Panc1 (cell line): ENCODE measurements around the gene TBC1D22A. TPM values are rescaled to one million over a fixed set of nuclear protein-coding genes. Genes with fewer than 3 reads are reported as not detected.

Experiments used
- ATAC-seq: fragments of 200-7000 bp; cut with Tn5 transposase; 2 replicates; pipeline ENCODE4 v1.9.1; 2020; ENCODE audit warnings: mild to moderate bottlenecking, moderate library complexity
- BruUV-seq: library from RNA; stranded (reverse); fragments of 400-500 nt; replicated peaks from 2 replicates; lab custom pipeline; 2021; lab: Mats Ljungman, UMichigan
- CTCF ChIA-PET: fragments of 300-600 bp; sonication (Branson Sonifier 250); formaldehyde crosslinking; loops from one replicate; lab custom pipeline; 2022; ENCODE audit warnings: antibody characterized with exemption; lab: Charles Lee
- POLR2A ChIA-PET: fragments of 300-600 bp; sonication (Branson Sonifier 250); formaldehyde crosslinking; loops from one replicate; lab custom pipeline; 2022; ENCODE audit warnings: antibody characterized with exemption; lab: Charles Lee
- DNase-seq: peaks from one replicate; pipeline ENCODE4 v3.0.0-alpha.2; 2010; ENCODE audit warnings: low read depth, low spot score
- H3K27ac ChIP-seq: 2 replicates; pipeline ENCODE4 v1.5.1; 2011; ENCODE audit warnings: mild to moderate bottlenecking, low read length, inconsistent platforms
- H3K27me3 ChIP-seq: fragments of 200-500 bp; sonication (Bioruptor generic); 2 replicates; pipeline ENCODE4 v1.6.0; 2014; ENCODE audit warnings: low read length, inconsistent platforms; ENCODE audit not compliant: control insufficient read depth, insufficient read depth
- H3K36me3 ChIP-seq: fragments of 200-500 bp; sonication (Bioruptor generic); 2 replicates; pipeline ENCODE4 v1.5.1; 2014; ENCODE audit warnings: inconsistent platforms, mild to moderate bottlenecking, low read length, moderate library complexity; ENCODE audit not compliant: control insufficient read depth, insufficient read depth
- H3K4me1 ChIP-seq: 2 replicates; pipeline ENCODE4 v1.5.1; 2011; ENCODE audit warnings: inconsistent platforms, mild to moderate bottlenecking, low read length, moderate library complexity; ENCODE audit not compliant: control insufficient read depth, insufficient read depth
- H3K4me3 ChIP-seq, 2 experiments: 2 replicates each; pipeline ENCODE4 v1.5.1; 2011 to 2012; ENCODE audit warnings: low read depth in 2 of 2, low read length in 2 of 2, mild to moderate bottlenecking in 2 of 2, inconsistent platforms in 1 of 2, moderate library complexity in 1 of 2
- H3K9me3 ChIP-seq: fragments of 200-500 bp; sonication (Bioruptor generic); 2 replicates; pipeline ENCODE4 v1.5.1; 2014; ENCODE audit warnings: low read depth, mild to moderate bottlenecking, inconsistent platforms, low read length, moderate library complexity; ENCODE audit not compliant: control insufficient read depth, insufficient read depth
- CTCF ChIP-seq: fragments of 450-650 bp; IDR thresholded peaks from 2 replicates; pipeline ENCODE4 v1.5.1; 2017; ENCODE audit warnings: mild to moderate bottlenecking
- POLR2AphosphoS5 ChIP-seq: IDR thresholded peaks from 2 replicates; pipeline ENCODE4 v1.6.1; 2012; ENCODE audit warnings: mild to moderate bottlenecking, low read depth, low read length, moderate library complexity
- REST ChIP-seq, 2 experiments: IDR thresholded peaks; 2 replicates each; pipeline ENCODE4 v1.6.1; 2011 to 2012; ENCODE audit warnings: low read depth in 2 of 2, control low read depth in 1 of 2, low read length in 1 of 2, mild to moderate bottlenecking in 1 of 2, moderate library complexity in 1 of 2; ENCODE audit not compliant: insufficient read depth in 1 of 2
- SIN3A ChIP-seq: IDR thresholded peaks from 2 replicates; pipeline ENCODE4 v1.6.1; 2012; ENCODE audit warnings: low read depth, mild to moderate bottlenecking, low read length, moderate library complexity, borderline replicate concordance; ENCODE audit not compliant: insufficient read depth
- TCF7L2 ChIP-seq: IDR thresholded peaks from 2 replicates; pipeline ENCODE4 v1.6.1; 2011; ENCODE audit warnings: mild to moderate bottlenecking, low read depth, low read length, inconsistent platforms
- in situ Hi-C: cut with HindIII; loops from 2 replicates; pipeline ENCODE4 v1.10.0; 2016; ENCODE audit warnings: low sequenced_read_pairs, low pct_unique_long_range_greater_than_20kb
- intact Hi-C: fragments of 100-400 bp; cut with micrococcal nuclease; formaldehyde crosslinking; loops from one replicate; pipeline ENCODE4 v1.10.0; 2022; ENCODE audit not compliant: unreplicated experiment
- total RNA-seq: library from RNA; stranded (reverse); gene quantifications from one replicate; pipeline ENCODE4 v1.2.1, GENCODE V29; 2021; ENCODE audit not compliant: unreplicated experiment

TBC1D22A gene
- total RNA-seq, 1 experiment from 2014 or later = 28.7 TPM

- no peak overlapping the region for H3K27ac ChIP-seq
- ChIA-PET POLR2A (interaction anchor here (0.6 kb wide), 1 partner anchor 12 kb away, joined by 3 read pairs; no protein-coding TSS in a partner anchor), CTCF (no interaction called here)
- BruUV-seq = no TSS peak
- H3K4me3 ChIP-seq = no peak overlapping the region
- H3K4me1 ChIP-seq = peaks cover 16% of the 10 kb centered on the region; the same call in 1 of the 2 replicates
- DNase-seq = no peak
- H3K27me3 ChIP-seq = no peaks in the 10 kb centered on the region
- H3K36me3 ChIP-seq = no peaks in the 10 kb centered on the region
- no peak for ATAC-seq
- intact Hi-C loops (no loop called here), in situ Hi-C loops (no loop called here)
- H3K9me3 ChIP-seq = no peaks in the 10 kb centered on the region
- no peak for TF ChIP-seq SIN3A
- no peak for TF ChIP-seq POLR2AphosphoS5
- no peak for TF ChIP-seq TCF7L2
- TF ChIP-seq REST (IDR thresholded peaks at IDR 0.05; ENCODE audit: insufficient read depth in 1 of 2, low read depth in 2 of 2, low read length in 1 of 2) = no peak
- TF ChIP-seq CTCF = no peak
Observed at GRCh38 chr22:46746192-46746591, 16.3 kb upstream of the TBC1D22A start.

- DNase-seq (no peak), ATAC-seq (no peak)
- in situ Hi-C loops = no loop called here
- H3K4me3 ChIP-seq = no peak overlapping the region
- H3K4me1 ChIP-seq = peaks cover 16% of the 10 kb centered on the region; the same call in 1 of the 2 replicates
- ChIA-PET CTCF (no interaction called here), POLR2A (interaction anchor here (0.6 kb wide), 1 partner anchor 12 kb away, joined by 3 read pairs; no protein-coding TSS in a partner anchor)
- H3K9me3 ChIP-seq = no peaks in the 10 kb centered on the region
- TF ChIP-seq CTCF = no peak
- no peak for TF ChIP-seq SIN3A
- TF ChIP-seq TCF7L2 = no peak
- no peak for TF ChIP-seq POLR2AphosphoS5
- TF ChIP-seq REST (IDR thresholded peaks at IDR 0.05; ENCODE audit: insufficient read depth in 1 of 2, low read depth in 2 of 2, low read length in 1 of 2) = no peak
- intact Hi-C loops = no loop called here
- no peak overlapping the region for H3K27ac ChIP-seq
- no peaks in the 10 kb centered on the region for H3K27me3 ChIP-seq
- no TSS peak for BruUV-seq
- no peaks in the 10 kb centered on the region for H3K36me3 ChIP-seq
Observed at GRCh38 chr22:46746620-46747019, 15.8 kb upstream of the TBC1D22A start.
